ENCODE measurements around the gene IKZF2.

The IKZF2 gene

GRCh38 chr2:213098612-213099011 is 52.8 kb downstream of the IKZF2 start:
- DNase-seq: no peak

GRCh38 chr2:213091765-213092164 is 59.6 kb downstream of the IKZF2 start:
- DNase-seq: no peak

- no peak for DNase-seq
Measured at GRCh38 chr2:213090772-213091171, 60.6 kb downstream of the IKZF2 start.

- DNase-seq: no peak
Measured at GRCh38 chr2:213089438-213089837, 62.0 kb downstream of the IKZF2 start.

- DNase-seq: no peak
Measured at GRCh38 chr2:213087040-213087439, 64.4 kb downstream of the IKZF2 start.

GRCh38 chr2:213086571-213086970 is 64.8 kb downstream of the IKZF2 start:
- peak; percentile 25 for DNase-seq

GRCh38 chr2:213086050-213086449 is 65.4 kb downstream of the IKZF2 start:
- no peak for DNase-seq

- no peak for DNase-seq
Measured at GRCh38 chr2:213085538-213085937, 65.9 kb downstream of the IKZF2 start.

- DNase-seq: no peak
Measured at GRCh38 chr2:213084261-213084660, 67.2 kb downstream of the IKZF2 start.

GRCh38 chr2:213080969-213081617 is 70.3 kb downstream of the IKZF2 start:
- DNase-seq: no peak

- DNase-seq: no peak
Measured at GRCh38 chr2:213079756-213080155, 71.7 kb downstream of the IKZF2 start.

- DNase-seq: no peak
Measured at GRCh38 chr2:213078686-213079085, 72.7 kb downstream of the IKZF2 start.

- DNase-seq: no peak
Measured at GRCh38 chr2:213069531-213069930, 81.9 kb downstream of the IKZF2 start.

GRCh38 chr2:213068676-213069359 is 82.6 kb downstream of the IKZF2 start:
- DNase-seq: no peak

GRCh38 chr2:213067888-213068287 is 83.5 kb downstream of the IKZF2 start:
- no peak for DNase-seq

GRCh38 chr2:213066443-213066743 is 85.0 kb downstream of the IKZF2 start:
- no peak for DNase-seq

- peak; percentile 33 for DNase-seq
Measured at GRCh38 chr2:213065583-213066442, 85.6 kb downstream of the IKZF2 start.

GRCh38 chr2:213064099-213064498 is 87.3 kb downstream of the IKZF2 start:
- no peak for DNase-seq

- DNase-seq: no peak
Measured at GRCh38 chr2:213057977-213058376, 93.4 kb downstream of the IKZF2 start.

GRCh38 chr2:213046431-213046830 is 105.0 kb downstream of the IKZF2 start:
- DNase-seq: no peak

- no peak for DNase-seq
Measured at GRCh38 chr2:213043566-213043965, 107.8 kb downstream of the IKZF2 start.

GRCh38 chr2:213042262-213042661 is 109.2 kb downstream of the IKZF2 start:
- no peak for DNase-seq

GRCh38 chr2:213036836-213037235 is 114.6 kb downstream of the IKZF2 start:
- no peak for DNase-seq

GRCh38 chr2:213034585-213034984 is 116.8 kb downstream of the IKZF2 start:
- no peak for DNase-seq
